ENCODE data around the gene KCNJ8. TPM values are rescaled to one million over a fixed set of nuclear protein-coding genes. Genes with fewer than 3 reads are reported as not detected.

The KCNJ8 gene
- total RNA-seq, 1 experiment from 2014 or later = not detected

DNA sequence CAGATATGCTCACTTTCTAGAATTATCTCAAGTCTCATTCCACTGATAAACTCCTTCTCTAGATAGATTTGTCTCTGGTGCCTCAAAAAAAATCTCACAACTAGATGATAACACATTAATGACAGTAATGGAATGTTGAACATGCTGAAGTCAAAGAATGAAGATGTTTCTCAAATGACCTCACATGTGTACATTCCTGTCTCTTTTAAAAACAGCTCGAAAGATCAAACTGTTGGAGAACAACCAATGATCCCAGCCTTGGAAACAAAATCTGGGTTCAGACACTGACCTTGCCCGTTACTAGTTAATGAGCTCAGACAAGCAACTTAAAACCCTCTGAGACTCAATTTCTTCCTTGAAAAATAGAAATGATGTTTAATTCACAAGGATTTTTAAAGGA is 44.7 kb upstream of the KCNJ8 start:
- TF ChIP-seq, protein P1, sequence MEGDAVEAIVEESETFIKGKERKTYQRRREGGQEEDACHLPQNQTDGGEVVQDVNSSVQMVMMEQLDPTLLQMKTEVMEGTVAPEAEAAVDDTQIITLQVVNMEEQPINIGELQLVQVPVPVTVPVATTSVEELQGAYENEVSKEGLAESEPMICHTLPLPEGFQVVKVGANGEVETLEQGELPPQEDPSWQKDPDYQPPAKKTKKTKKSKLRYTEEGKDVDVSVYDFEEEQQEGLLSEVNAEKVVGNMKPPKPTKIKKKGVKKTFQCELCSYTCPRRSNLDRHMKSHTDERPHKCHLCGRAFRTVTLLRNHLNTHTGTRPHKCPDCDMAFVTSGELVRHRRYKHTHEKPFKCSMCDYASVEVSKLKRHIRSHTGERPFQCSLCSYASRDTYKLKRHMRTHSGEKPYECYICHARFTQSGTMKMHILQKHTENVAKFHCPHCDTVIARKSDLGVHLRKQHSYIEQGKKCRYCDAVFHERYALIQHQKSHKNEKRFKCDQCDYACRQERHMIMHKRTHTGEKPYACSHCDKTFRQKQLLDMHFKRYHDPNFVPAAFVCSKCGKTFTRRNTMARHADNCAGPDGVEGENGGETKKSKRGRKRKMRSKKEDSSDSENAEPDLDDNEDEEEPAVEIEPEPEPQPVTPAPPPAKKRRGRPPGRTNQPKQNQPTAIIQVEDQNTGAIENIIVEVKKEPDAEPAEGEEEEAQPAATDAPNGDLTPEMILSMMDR (IDR thresholded peaks at IDR 0.05; ENCODE audit: unreplicated experiment) = no peak
- H3K9me3 Mint-ChIP-seq (ENCODE audit: unreplicated experiment) = no peaks in the 10 kb centered on the region
- peaks cover 9% of the 10 kb centered on the region for H3K27me3 Mint-ChIP-seq (ENCODE audit: insufficient read depth, unreplicated experiment)
- no TSS peak for BruUV-seq (replicated peaks)
- intact Hi-C loops (cut with micrococcal nuclease) = loop anchor here (10.0 kb wide), 1 partner anchor 46 kb away; no protein-coding TSS in a partner anchor
- POLR2A ChIA-PET = no interaction called here
- peak overlapping the region; percentile 50 for H3K27ac Mint-ChIP-seq (ENCODE audit: low read depth, unreplicated experiment)
- H3K36me3 Mint-ChIP-seq (ENCODE audit: insufficient read depth, unreplicated experiment) = no peaks in the 10 kb centered on the region
- CTCF ChIA-PET = no interaction called here
- H3K4me1 Mint-ChIP-seq (ENCODE audit: insufficient read depth, unreplicated experiment) = peaks cover 16% of the 10 kb centered on the region
- no peak overlapping the region for H3K4me3 Mint-ChIP-seq (ENCODE audit: unreplicated experiment)
- DNase-seq (ENCODE audit: unreplicated experiment) = no peak

DNA sequence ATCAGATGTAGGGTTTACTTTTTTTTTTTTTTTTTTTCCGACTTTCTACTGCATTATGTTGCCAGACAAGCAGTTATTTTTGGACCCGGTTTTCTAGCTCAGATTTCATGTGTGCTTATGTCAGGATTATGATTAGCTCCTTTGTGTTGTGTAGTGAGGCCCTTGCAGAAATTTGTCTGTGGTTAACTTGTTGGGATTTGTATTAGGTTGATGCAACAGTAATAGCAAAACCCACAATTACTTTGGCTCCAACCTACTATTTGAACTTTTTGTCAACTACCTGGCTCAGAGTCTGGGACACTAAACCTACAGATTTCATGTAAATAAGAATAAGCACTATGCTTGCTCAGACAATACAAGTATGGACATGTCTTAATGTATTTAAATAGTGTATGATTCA is 44.1 kb upstream of the KCNJ8 start:
- Mint-ChIP-seq H3K27me3 (ENCODE audit: insufficient read depth, unreplicated experiment) (peaks cover 3% of the 10 kb centered on the region), H3K9me3 (ENCODE audit: unreplicated experiment) (no peaks in the 10 kb centered on the region), H3K36me3 (ENCODE audit: insufficient read depth, unreplicated experiment) (no peaks in the 10 kb centered on the region), H3K27ac (ENCODE audit: low read depth, unreplicated experiment) (peak overlapping the region; percentile 50), H3K4me1 (ENCODE audit: insufficient read depth, unreplicated experiment) (peaks cover 16% of the 10 kb centered on the region), H3K4me3 (ENCODE audit: unreplicated experiment) (no peak overlapping the region)
- DNase-seq (ENCODE audit: unreplicated experiment) = peak; percentile 67
- TF ChIP-seq, protein P1 (IDR thresholded peaks at IDR 0.05; ENCODE audit: unreplicated experiment) = no peak
- POLR2A ChIA-PET = interaction anchor here (0.6 to 1.0 kb wide), 2 partner anchors 22 to 545 kb away, joined by 3 read pairs; no protein-coding TSS in a partner anchor
- intact Hi-C loops (cut with micrococcal nuclease) = loop anchor here (10.0 kb wide), 1 partner anchor 46 kb away; no protein-coding TSS in a partner anchor
- no TSS peak for BruUV-seq (replicated peaks)
- CTCF ChIA-PET = interaction anchor here (0.6 kb wide), 2 partner anchors 12 to 119 kb away, joined by 3 to 4 read pairs; no protein-coding TSS in a partner anchor

DNA sequence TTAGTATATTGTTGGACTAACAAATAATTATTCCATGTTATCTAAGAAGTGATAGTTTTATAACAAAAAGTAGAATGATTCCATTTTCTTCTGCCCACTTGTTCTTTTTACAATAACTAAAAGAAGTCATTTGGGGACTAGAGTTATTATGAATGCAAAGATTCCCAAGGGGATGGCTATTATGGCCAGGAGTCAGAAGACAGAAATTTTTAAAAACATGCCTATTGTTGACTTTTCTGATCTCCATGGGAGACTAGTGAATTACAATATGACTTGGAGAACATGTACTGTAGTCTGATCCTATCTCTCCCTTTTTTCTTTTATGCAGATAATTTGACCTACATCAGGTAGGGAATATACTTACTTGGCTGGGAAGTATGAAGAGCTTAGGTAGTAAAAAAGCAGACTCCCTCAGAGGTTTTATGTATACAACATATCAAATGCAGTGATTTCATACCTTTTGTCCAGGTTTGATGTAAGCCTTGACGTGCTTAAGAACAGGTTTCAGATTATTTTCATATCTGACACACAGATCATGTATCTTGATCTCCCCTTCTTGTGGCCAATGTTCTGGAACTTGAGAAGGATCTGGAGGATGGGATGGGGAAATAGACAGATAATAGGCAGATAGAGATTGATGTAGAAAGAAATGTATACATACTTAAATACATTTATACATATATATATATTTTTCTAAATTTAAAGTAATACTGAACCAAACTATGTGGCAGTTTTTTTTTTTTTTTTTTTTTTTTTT is 41.0 kb upstream of the KCNJ8 start:
- Mint-ChIP-seq H3K9me3 (ENCODE audit: unreplicated experiment) (no peaks in the 10 kb centered on the region), H3K27ac (ENCODE audit: low read depth, unreplicated experiment) (no peak overlapping the region), H3K36me3 (ENCODE audit: insufficient read depth, unreplicated experiment) (no peaks in the 10 kb centered on the region), H3K4me3 (ENCODE audit: unreplicated experiment) (no peak overlapping the region), H3K4me1 (ENCODE audit: insufficient read depth, unreplicated experiment) (peaks cover 16% of the 10 kb centered on the region), H3K27me3 (ENCODE audit: insufficient read depth, unreplicated experiment) (no peaks in the 10 kb centered on the region)
- ChIA-PET POLR2A (interaction anchor here (0.6 kb wide), 1 partner anchor 18 kb away, joined by 3 read pairs; no protein-coding TSS in a partner anchor), CTCF (no interaction called here)
- intact Hi-C loops (cut with micrococcal nuclease) = loop anchor here (10.0 kb wide), 1 partner anchor 49 kb away; no protein-coding TSS in a partner anchor
- TF ChIP-seq, protein P1 (IDR thresholded peaks at IDR 0.05; ENCODE audit: unreplicated experiment) = no peak
- BruUV-seq (replicated peaks) = no TSS peak
- DNase-seq (ENCODE audit: unreplicated experiment) = no peak

DNA sequence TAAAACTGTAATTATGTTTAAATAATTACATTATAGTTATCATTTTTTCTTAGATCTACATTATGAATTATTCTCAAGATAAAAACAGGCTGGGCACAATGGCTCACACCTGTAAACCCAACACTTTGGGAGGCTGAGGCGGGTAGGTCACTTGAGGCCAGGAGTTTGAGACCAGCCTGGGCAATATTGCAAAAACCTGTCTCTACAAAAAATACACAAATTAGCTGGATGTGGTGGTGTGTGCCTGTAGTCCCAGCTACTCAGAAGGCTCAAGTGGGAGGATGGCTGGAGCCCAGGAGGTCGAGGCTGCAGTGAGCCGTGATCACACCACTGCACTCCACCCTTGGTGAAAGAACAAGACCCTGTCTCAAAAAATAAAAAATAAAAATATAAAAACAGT is 40.3 kb upstream of the KCNJ8 start:
- Mint-ChIP-seq H3K9me3 (ENCODE audit: unreplicated experiment) (no peaks in the 10 kb centered on the region), H3K4me3 (ENCODE audit: unreplicated experiment) (no peak overlapping the region), H3K27ac (ENCODE audit: low read depth, unreplicated experiment) (no peak overlapping the region), H3K36me3 (ENCODE audit: insufficient read depth, unreplicated experiment) (no peaks in the 10 kb centered on the region), H3K27me3 (ENCODE audit: insufficient read depth, unreplicated experiment) (no peaks in the 10 kb centered on the region), H3K4me1 (ENCODE audit: insufficient read depth, unreplicated experiment) (peaks cover 14% of the 10 kb centered on the region)
- ChIA-PET CTCF (interaction anchor here (0.6 to 1.4 kb wide), 2 partner anchors 175 to 1984 kb away, joined by 4 read pairs; no protein-coding TSS in a partner anchor), POLR2A (no interaction called here)
- no peak for DNase-seq (ENCODE audit: unreplicated experiment)
- intact Hi-C loops (cut with micrococcal nuclease) = loop anchor here (10.0 kb wide), 1 partner anchor 50 kb away; no protein-coding TSS in a partner anchor
- TF ChIP-seq, protein P1 (IDR thresholded peaks at IDR 0.05; ENCODE audit: unreplicated experiment) = no peak
- no TSS peak for BruUV-seq (replicated peaks)

All from MCF 10A (cell line).